ENCODE data around the gene CPAMD8. TPM values are rescaled to one million over a fixed set of nuclear protein-coding genes. Genes with fewer than 3 reads are reported as not detected.

The CPAMD8 gene
- total RNA-seq, 1 experiment from 2014 or later = 3.9 TPM

- H2AFZ ChIP-seq (ENCODE audit: low read length) = no peak overlapping the region
- H3K27me3 ChIP-seq (ENCODE audit: low read length) = no peaks in the 10 kb centered on the region
- no peaks in the 10 kb centered on the region for H3K79me2 ChIP-seq (ENCODE audit: low read length)
- no TSS peak for BruUV-seq (replicated peaks)
- peaks cover 7% of the 10 kb centered on the region for H3K36me3 ChIP-seq (ENCODE audit: low read depth, low read length)
- DNase-seq (no peak), ATAC-seq (no peak)
- H3K9me2 ChIP-seq (replicated peaks; ENCODE audit: low read length) = no peaks in the 10 kb centered on the region
- H3K4me3 ChIP-seq (ENCODE audit: low read length) = no peak overlapping the region
- intact Hi-C loops (cut with micrococcal nuclease) = loop anchor here (5.0 kb wide), 1 partner anchor 168 kb away; the partner anchor contains the start of gene NWD1
- H3K4me1 ChIP-seq (ENCODE audit: insufficient read depth, low read length) = 0 out of 2 replicates have a peak, but pooled peaks cover 4% of the 10 kb centered on the region
- H3F3A ChIP-seq (ENCODE audit: low read length, unreplicated experiment) = no peaks in the 10 kb centered on the region
- no peak overlapping the region for H3K27ac ChIP-seq (ENCODE audit: low read length)
- no peak overlapping the region for H3K9ac ChIP-seq (ENCODE audit: low read length)
- H3K4me2 ChIP-seq (ENCODE audit: low read length) = no peak overlapping the region
- peaks cover 5% of the 10 kb centered on the region; the same call in 1 of the 2 replicates for H3K9me3 ChIP-seq (ENCODE audit: low read length)
- no peaks in the 10 kb centered on the region for H4K20me1 ChIP-seq (ENCODE audit: low read length)
- POLR2A ChIA-PET (ENCODE audit: unreplicated experiment) = no interaction called here
- CTCF ChIA-PET = no interaction called here
- TF ChIP-seq EZH2 (IDR thresholded peaks at IDR 0.05; ENCODE audit: low read length, unreplicated experiment) (no peak), EZH2phosphoT487 (IDR thresholded peaks at IDR 0.05; ENCODE audit: borderline replicate concordance, low read length) (no peak)
- TF ChIP-seq, protein P1, sequence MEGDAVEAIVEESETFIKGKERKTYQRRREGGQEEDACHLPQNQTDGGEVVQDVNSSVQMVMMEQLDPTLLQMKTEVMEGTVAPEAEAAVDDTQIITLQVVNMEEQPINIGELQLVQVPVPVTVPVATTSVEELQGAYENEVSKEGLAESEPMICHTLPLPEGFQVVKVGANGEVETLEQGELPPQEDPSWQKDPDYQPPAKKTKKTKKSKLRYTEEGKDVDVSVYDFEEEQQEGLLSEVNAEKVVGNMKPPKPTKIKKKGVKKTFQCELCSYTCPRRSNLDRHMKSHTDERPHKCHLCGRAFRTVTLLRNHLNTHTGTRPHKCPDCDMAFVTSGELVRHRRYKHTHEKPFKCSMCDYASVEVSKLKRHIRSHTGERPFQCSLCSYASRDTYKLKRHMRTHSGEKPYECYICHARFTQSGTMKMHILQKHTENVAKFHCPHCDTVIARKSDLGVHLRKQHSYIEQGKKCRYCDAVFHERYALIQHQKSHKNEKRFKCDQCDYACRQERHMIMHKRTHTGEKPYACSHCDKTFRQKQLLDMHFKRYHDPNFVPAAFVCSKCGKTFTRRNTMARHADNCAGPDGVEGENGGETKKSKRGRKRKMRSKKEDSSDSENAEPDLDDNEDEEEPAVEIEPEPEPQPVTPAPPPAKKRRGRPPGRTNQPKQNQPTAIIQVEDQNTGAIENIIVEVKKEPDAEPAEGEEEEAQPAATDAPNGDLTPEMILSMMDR (conservative IDR thresholded peaks at IDR 0.05; ENCODE audit: low read depth, low read length) = no peak
Observed at GRCh38 chr19:16885166-16885565, 141.4 kb downstream of the CPAMD8 start.

DNA sequence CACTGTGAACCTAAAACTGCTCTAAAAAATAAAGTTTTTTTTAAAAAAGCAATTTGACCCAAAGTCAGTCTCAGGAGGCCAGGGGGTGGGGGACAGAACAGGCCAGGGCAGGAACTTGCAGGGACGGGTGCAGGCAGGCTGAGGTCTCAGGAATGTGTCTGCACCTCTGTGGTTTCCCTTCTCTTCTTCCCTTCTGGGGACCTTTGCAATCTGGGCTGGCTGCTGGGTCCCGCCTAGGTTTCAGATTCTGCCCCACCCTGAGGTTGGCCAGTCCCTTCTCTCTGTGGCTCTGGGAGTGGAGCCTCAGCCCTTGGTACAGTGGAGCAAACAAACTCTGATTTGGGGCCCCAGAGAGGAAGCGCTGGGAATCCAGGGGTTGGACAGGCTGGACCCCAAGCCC, 143.1 kb downstream of the CPAMD8 start:
- ATAC-seq (no peak), DNase-seq (no peak)
- TF ChIP-seq EZH2 (IDR thresholded peaks at IDR 0.05; ENCODE audit: low read length, unreplicated experiment) = no peak
- TF ChIP-seq, protein P1 (conservative IDR thresholded peaks at IDR 0.05; ENCODE audit: low read depth, low read length) = no peak
- no peak for TF ChIP-seq EZH2phosphoT487 (IDR thresholded peaks at IDR 0.05; ENCODE audit: borderline replicate concordance, low read length)
- Histone ChIP-seq H3K9me3 (ENCODE audit: low read length) (peaks cover 5% of the 10 kb centered on the region; the same call in 1 of the 2 replicates), H3K4me2 (ENCODE audit: low read length) (no peak overlapping the region), H3K4me1 (ENCODE audit: insufficient read depth, low read length) (0 out of 2 replicates have a peak, but pooled peaks cover 4% of the 10 kb centered on the region), H3K9ac (ENCODE audit: low read length) (no peak overlapping the region), H3K27me3 (ENCODE audit: low read length) (no peaks in the 10 kb centered on the region), H3K79me2 (ENCODE audit: low read length) (no peaks in the 10 kb centered on the region), H3K9me2 (replicated peaks; ENCODE audit: low read length) (no peaks in the 10 kb centered on the region), H3K4me3 (ENCODE audit: low read length) (no peak overlapping the region), H2AFZ (ENCODE audit: low read length) (no peak overlapping the region), H3F3A (ENCODE audit: low read length, unreplicated experiment) (no peaks in the 10 kb centered on the region), H3K36me3 (ENCODE audit: low read depth, low read length) (peaks cover 24% of the 10 kb centered on the region), H4K20me1 (ENCODE audit: low read length) (no peaks in the 10 kb centered on the region), H3K27ac (ENCODE audit: low read length) (no peak overlapping the region)
- ChIA-PET POLR2A (ENCODE audit: unreplicated experiment) (no interaction called here), CTCF (no interaction called here)
- BruUV-seq (replicated peaks) = no TSS peak
- intact Hi-C loops (cut with micrococcal nuclease) = no loop called here

DNA sequence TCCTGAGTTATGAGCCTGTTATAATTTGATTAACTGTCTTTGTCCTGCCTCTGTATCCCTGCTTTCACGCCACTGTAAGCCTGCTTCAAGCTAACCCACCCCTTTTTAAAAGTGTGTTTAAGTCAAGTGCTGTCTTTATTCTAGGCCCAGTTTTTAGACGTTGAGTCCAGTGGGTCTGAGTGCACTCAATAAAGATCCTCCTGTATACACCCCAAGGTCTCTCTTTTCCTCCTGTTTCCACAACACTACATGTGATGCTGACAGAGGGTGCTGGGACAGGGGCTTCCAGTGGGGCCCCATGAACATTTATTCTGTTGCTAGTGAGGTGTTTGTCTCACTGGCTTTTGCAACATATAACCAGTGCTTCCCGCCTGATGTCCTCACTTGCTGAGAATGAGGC, 144.5 kb downstream of the CPAMD8 start:
- H3K4me1 ChIP-seq (ENCODE audit: insufficient read depth, low read length) = peaks cover 6% of the 10 kb centered on the region; the same call in 1 of the 2 replicates
- BruUV-seq (replicated peaks) = no TSS peak
- H3K9me3 ChIP-seq (ENCODE audit: low read length) = peaks cover 5% of the 10 kb centered on the region; the same call in 1 of the 2 replicates
- H4K20me1 ChIP-seq (ENCODE audit: low read length) = no peaks in the 10 kb centered on the region
- H3K36me3 ChIP-seq (ENCODE audit: low read depth, low read length) = peaks cover 38% of the 10 kb centered on the region
- ChIA-PET POLR2A (ENCODE audit: unreplicated experiment) (no interaction called here), CTCF (no interaction called here)
- H3K4me2 ChIP-seq (ENCODE audit: low read length) = no peak overlapping the region
- H3K79me2 ChIP-seq (ENCODE audit: low read length) = no peaks in the 10 kb centered on the region
- H3K9me2 ChIP-seq (replicated peaks; ENCODE audit: low read length) = no peaks in the 10 kb centered on the region
- H3F3A ChIP-seq (ENCODE audit: low read length, unreplicated experiment) = no peaks in the 10 kb centered on the region
- DNase-seq (no peak), ATAC-seq (no peak)
- no peak overlapping the region for H3K27ac ChIP-seq (ENCODE audit: low read length)
- no peak overlapping the region for H3K4me3 ChIP-seq (ENCODE audit: low read length)
- intact Hi-C loops (cut with micrococcal nuclease) = no loop called here
- H2AFZ ChIP-seq (ENCODE audit: low read length) = no peak overlapping the region
- H3K27me3 ChIP-seq (ENCODE audit: low read length) = no peaks in the 10 kb centered on the region
- no peak overlapping the region for H3K9ac ChIP-seq (ENCODE audit: low read length)
- TF ChIP-seq EZH2phosphoT487 (IDR thresholded peaks at IDR 0.05; ENCODE audit: borderline replicate concordance, low read length) (no peak), EZH2 (IDR thresholded peaks at IDR 0.05; ENCODE audit: low read length, unreplicated experiment) (no peak)
- TF ChIP-seq, protein P1 (conservative IDR thresholded peaks at IDR 0.05; ENCODE audit: low read depth, low read length) = no peak

Data from PC-3 (cell line).